HG02678 (cell line): ENCODE measurements around the gene CA5A.
"Not testable (repeated sequence)": the region's sequence is repeated elsewhere in the genome, so short reads cannot be mapped to it uniquely, and the experiment has no call there.

Experiments used
- ATAC-seq: cut with Tn5 transposase; IDR thresholded peaks from one replicate; pipeline ENCODE4 v1.9.1; 2021; ENCODE audit warnings: mild to moderate bottlenecking, moderate library complexity; ENCODE audit not compliant: unreplicated experiment

CA5A gene

DNA sequence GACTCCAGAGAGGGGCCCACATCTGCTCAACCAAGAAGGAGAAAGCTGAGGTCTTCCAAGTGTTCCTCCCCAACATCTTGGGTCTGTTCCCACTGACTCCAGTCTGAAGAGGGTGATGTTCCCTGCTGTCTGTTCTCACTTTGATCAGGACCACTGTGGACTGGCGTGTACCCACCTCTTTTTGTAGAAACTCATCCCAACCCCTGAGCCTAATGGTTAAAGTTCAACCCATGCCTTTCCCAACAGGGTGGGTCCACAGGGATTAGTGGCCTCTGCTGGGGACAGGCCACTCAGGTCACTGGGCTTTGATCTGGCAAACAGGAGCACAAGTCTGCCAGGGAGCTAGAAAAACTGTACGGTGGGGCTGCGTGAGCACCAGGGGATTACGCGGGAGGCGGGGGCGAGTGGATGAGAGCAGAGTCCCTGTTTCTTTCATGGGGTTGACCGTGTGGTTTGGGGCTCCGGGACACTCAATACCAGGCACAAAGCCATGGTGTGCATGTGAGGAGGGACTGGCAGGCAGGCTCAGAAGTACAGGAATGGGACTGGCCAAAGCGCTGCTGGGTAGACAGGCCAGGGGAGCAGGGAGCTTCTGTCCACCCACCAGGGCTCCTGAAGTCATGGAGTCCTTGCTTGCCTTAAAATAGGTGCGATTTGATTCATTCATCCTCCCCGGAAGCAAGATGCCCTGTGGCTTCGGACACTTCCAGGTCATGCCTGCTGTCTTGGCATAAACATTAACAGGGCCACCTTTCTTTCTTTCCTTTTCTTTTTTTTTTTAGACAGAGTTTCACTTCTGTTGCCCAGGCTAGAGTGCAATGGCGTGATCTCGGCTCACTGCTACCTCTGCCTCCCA, at the start of gene CA5A:
Gene CA5A (minus strand): TSS at position 155 of the 856 bp plus-strand sequence. CDS start 79 bp downstream, at position 76.
- ATAC-seq = no peak

DNA sequence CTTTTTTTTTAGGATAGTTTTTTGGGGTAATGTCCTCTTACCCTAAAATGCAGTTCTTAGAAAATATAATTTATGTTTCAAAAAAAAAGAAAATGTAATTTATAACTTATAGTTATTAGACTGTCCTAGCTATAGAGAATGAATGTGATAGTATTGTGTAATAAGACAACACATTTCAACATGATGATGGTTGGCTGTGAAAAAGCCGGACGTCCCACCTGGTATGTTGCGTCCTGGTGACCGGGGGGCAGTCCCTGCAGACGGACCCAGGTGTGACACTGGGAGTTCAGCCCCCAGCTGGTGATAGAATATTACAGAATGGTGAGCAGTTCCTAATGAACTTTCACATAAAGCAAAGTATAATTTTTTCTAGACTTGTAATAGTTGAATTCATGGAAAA, 49.2 kb upstream of the CA5A start:
- not testable (repeated sequence) for ATAC-seq

DNA sequence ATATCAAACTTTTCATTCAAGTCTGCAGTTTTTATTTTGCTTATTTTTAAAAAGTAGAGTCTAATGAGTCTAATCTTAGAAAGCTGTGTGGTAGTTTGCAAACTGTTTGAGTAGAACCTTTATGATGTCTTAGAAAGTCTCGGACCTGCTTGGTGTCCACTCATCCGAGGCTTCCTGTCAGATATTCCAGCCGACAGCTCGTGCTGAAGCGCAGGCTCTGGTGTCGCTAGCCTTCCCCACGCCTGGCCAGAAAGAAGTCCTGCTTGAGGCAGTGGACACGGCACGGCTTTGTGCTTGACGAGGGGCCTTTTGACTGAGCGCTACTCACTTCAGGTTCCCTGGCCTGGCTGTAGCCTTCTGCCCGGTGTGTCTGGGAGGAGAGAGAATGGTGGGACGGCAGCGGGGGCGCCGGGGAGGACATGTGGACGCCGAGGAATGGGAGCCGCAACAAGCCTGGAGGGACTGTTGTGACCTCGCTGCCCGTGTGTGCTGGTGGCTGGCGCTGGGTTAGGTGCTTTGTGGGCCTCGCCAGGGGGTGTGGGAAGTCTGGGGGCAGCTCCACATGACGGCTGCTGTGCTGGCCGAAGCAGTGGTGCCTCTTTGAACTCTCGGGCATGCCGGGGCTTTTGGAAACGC, 48.4 kb upstream of the CA5A start:
- no peak for ATAC-seq

DNA sequence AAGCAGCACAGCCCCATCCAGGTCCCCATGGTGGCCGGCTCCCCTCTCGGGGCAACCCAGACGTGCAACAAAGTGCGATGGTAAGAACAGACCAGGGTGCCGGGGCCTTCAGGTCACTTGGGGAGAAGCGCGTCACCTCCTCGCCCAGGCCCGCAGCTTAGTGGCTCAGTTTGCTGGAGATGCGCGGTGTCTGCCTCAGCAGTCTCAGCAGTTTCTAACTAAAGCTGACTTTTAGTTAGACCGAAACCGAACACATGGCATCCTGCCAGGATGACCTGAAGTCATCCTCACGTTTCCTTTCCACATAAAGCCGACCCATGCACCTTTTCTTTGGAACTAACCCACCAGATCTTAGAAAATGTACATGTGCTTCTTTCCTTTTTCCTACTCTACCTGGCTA, 47.9 kb upstream of the CA5A start:
- not testable (repeated sequence) for ATAC-seq

DNA sequence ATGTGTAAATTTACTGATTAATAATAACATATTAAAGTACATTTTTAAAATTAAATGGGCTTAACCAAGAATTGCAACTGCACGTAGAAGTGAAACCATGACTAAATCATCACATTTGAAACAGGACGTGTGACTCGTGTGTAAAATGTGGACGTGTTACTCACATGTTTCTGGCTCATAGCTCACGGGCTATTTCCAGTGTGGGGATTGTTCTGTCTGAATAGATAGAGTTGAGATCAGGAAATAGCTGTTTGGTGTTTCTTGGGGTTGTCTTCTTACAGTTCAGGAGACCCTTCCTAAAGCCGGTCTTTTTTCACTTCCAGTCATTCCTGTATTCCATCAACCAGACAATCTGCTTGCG, 47.4 kb upstream of the CA5A start:
- not testable (repeated sequence) for ATAC-seq

DNA sequence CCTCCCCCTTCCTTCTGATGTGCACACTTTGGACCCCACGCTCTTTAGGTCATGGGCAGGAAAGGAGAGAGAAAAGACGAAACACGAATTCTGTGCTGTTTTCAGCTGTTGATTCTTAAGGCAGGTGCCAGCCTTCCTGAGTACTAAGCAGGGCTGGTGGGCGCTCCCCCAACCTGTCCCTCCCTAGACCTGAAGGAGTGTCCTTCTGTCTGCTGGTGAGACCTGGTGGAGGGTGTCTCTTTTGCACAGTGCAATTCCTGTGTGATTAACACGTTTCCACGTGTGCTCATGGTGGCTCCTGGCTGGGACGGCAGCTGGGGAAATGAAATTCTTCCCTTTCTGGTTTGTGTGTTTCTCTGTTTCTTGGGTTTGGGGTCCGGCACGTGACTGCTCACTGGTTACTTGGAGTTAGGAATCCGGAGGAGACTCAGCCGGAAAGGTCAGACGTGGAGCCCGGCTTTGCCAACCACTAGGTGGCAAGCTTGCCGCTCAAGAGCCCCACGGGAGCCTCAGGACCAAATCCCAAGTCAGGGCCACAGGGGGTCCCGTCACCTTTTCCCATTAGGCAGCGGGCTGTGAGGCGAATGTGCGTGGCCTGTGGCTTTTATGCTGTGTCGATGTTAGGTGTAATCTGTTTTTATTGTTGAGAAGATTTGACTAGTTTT, 46.9 kb upstream of the CA5A start:
- ATAC-seq = not testable (repeated sequence)

DNA sequence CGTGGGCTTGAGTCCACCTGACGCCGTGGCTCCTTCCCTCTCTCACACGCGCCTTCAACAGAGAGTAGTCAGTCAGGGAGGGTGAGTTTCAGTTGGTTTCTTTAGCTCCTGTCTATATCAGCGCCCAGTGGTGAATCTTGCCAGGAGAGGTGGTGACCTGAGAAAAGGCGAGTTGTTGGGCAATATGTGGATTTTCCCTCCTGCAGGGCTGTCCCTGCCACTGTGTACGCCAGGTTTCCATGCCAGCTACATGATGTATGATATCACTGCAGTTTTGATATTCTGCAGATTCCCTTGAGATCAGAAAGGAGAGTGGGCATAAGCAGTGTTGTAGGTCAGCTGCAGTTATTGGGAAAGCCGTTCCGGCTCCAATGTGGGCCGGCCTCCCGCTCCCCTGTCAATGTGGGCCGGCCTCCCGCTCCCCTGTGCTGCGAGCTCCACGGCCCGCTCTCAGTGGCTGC, 46.3 kb upstream of the CA5A start:
- ATAC-seq = no peak

DNA sequence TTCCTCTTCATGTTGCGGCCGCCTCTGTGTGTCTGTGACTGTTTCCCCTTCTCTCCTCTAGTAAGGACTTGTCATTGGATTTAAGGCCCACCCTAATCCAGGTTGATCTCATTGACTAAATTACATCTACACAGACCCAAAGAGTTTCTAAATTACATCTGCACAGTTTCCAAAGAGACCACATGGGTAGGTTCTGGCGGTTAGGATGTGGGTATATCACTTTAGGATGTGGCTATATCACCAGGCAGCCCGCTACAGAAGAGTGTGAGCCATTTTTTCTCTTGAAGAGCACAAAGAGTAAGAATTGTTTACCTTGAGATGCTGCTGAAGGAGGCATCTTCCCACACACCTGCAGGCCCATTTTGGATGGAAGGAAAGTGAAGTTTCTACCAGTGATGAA, 45.0 kb upstream of the CA5A start:
- ATAC-seq = not testable (repeated sequence)

DNA sequence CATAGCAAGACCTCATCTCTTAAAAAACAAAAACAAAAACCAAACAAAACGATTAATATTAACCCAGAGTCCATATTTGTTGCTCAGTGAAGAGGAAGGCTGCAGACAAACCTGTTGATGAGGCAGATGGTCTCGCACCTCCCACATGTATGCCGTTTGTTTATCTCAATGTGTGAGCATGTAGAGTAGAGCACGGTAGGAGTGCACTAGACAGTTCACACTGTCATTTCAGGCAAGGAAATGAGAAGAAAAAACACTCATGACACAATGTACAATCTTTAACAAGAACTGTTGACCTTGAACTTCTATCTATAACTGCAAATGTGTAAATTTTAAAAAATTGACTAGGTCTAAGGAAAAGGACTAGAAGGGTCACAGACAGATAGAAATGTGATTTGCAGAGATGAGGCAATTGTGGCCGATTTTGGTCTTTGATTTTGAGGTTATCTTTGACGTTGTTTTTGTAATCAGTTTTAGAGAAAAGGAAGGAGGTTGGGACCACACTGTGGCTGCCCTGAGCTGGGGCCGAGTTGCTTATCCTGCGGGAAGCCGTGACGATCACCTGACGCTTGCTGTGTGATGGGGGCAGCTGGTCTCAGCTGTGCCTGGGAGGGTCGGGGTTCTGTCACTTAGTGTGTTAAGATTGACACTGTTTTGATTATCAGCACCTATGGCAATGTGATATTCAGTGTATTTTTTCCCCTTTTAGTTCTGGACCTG, 43.7 kb upstream of the CA5A start:
- ATAC-seq = not testable (repeated sequence)

DNA sequence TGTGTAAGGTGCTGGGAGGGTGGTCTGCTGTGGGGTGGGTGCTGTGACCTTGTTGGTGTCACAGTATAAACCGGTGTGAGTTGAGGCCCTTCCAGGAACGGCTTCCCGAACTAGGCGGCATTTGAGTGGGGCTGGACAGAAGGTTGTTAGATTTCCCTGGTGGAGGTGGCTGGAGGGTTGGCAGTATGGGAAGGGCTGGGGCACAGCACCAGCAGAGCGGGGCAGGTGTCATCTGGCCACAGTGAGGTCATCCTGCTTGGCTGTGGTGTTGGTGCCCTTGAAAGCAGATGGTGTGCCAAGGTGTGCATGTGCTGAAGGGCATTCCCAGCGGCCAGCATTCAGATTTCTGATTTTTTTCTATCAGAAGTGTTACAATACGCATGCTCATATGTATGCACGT, 43.0 kb upstream of the CA5A start:
- ATAC-seq = no peak

DNA sequence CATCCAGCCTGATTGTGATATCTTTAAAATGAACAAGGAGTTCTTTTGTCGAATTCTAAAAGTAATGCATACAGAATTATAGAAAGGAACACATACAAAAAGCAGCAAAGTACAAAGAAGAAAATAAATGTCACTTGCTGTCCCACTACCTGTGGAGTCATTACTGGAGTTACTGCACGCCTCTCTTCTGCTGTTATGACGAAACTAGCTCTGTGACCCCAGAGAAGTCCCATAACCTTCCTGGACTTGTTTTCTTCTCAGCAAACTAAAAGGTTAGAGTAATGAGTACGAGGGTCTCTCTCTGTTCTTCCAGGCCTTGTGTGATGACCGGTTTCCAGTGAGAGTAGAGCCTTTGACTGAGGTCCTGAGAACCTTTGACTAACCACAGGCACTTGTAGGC, 41.8 kb upstream of the CA5A start:
- no peak for ATAC-seq

DNA sequence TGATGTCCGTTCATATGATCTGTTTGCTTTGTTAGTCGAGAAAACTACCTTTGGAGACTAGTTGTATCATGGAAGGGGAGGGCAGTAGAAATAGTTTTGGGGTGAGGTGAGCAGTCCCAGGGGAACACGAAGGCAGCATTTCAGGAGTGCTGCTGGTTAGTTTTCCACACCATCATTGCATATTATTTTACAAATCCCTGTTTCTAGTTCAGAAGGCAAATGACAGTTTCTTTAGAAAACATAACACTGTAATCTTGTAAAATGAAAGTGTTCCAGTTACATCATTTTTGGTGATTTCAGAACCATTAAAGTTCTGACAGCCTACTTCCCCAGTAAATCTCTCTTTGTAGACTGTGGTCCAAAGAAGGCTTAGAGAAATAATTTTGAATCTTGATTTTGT, 40.3 kb upstream of the CA5A start:
- no peak for ATAC-seq

DNA sequence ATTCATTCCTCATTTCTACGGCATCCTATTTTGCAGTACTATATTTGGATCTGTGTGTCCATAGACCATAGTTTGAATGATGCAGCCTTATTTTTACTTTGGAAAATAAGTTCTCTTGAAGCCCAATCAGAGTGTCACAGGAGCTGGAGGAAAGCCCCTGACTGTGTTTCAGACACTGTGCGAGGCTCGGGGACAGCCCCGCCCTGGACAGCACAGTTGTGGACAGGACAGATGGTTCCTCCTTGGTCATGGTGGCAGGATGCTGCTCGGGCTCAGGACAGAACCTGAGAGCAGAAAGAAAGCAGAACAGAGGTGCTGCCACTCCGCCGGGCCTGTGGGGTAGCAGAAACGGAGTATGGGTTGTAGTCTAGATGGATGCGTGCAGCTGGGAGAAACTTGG, 37.8 kb upstream of the CA5A start:
- no peak for ATAC-seq

DNA sequence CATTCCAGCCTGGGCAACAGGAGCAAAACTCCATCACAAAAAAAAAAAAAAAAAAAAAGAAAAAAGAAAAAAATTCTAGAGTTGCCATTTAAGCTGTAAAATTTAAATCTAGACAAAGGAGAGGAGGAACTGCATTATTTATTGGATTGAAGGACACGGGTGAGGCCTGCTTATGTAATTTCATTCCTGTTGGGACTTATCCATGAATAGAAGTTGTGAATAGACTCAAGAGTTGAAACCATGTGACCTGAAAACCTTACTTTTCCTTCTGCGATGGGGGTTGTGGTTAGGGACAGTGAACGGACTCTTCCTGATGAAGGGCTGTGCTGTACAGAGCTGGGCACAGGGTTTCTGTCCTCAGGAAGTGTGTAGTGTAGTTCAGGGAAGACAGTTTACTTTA, 37.4 kb upstream of the CA5A start:
- ATAC-seq = no peak

DNA sequence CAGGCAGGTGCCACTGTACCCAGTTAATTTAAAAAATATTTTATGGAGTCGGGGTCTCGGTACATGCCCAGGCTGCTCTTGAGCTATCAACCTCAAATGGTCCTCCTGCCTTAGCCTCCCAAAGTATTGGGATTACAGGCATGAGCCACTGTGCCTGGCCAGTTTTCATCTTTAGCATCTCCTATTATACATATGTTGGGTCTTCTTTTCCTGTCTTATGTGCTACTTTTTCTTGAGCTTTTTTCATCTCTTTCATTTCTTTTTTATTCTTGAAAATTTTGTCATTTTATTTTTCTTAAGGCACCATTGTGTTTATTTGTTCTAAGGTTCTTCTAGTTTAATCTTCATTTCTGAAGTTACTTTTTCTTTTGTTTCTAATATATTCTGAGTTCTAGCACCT, 35.6 kb upstream of the CA5A start:
- ATAC-seq = no peak

DNA sequence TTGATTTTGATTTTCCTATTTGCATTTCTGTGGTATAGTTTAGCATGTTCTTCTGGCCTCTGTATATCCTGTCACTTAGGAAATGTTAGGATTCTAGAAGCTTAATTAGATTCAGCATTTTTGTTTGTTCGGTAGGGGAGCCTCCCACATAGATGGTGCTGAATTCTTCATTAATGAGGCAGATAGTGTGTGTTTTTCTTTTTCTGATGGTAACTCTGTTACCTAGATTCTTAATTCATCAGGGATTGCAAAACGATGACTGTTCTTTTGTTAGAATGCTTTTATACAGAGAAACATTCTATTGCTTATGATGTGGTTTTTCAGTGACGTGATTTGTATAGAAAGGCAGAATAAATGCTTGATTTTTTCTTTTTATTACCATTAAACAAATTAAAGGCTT, 33.9 kb upstream of the CA5A start:
- no peak for ATAC-seq

DNA sequence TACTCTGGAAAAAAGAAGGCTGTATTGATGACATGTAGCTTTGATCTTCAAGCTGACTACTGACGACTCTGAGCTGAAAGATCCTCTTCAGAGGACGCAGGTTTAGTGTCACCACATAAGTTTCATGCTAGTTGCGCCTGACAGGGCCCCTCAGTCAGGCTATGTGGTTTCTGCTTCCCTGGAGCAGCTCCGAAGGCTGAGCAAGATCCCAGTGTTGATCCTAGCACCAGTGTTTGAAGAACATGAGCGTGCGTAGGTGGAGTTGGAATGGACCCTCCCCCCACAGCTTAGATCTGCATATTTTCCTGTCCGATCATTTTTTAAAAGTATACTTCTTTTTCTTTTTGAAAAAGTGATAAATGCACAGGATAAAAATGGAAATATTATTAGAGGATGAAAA, 32.2 kb upstream of the CA5A start:
- no peak for ATAC-seq

DNA sequence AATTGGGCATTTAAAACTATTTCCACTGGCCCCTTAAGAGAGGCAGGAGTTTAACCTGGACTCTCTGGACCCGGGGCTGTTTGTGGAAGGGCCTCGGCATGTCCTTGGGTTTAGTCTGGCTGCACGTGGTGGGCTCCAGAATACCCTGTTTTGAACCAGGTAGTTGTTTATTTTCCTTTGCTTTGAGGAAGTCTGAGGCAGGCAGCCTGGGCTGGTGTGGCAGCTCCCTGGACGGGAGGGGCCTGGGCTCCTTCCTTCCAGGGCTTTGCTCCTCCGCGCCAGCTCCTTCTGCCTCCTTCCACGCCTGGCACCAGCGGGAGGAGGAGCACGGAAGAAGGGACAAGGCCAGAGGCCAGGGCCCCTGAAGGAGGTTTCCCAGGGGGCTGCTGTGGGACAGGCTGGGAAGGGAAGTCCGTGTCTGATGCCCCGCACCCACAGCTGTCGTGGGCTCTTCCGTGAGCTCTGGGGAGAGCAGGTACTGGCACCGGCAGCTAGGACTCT, 30.4 kb upstream of the CA5A start:
- ATAC-seq = no peak

DNA sequence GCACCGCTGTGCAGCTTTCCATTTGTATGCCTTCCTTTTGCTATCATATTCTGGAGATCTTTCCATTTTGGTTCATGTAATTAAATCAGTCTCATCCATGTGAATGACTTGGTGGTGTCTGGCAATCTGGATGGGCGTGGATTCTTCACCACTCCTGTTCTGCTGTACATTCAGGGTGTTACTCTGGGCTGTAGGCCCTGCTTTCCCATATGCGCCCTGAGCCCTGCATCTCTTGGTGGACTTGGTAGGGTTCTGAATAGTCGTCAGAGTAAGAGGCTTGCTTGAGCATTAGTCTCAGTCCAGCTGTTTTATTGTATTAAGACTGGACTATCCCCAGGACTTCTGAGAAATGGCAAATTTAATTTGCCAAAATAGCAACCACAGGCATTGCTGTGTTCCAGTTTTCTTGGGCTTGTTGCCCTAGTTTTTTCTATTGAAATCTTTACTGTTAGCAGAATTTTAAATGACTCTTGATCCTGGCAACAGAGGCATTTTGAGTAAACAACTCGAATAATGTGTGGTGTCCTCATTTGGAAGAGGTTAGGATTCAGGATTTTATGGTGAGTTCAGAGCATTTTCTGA, 29.8 kb upstream of the CA5A start:
- ATAC-seq = no peak

DNA sequence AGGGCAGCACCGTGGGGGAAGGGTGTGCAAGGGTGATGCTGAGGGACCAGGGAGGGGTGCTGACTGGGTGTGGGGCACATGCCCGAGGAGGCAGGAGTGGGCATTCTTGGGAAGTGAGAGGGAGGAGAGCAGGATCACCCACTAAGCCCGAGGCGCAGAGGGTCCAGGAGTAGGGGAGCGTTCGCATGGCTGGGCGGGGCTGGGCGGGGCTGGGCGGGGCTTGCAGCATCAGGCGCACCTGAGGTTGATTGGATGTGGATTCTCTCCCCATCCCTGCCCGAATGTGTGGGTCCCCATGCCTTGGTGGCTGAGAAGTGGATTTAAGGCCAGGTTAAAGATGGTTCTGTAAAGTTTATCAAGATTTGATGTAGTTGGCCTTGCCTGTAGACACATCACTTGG, 29.1 kb upstream of the CA5A start:
- no peak for ATAC-seq
